Measurements from ENCODE around the gene CDC42BPA.

The CDC42BPA gene

GRCh38 chr1:227257964-227258363 lies 60.3 kb downstream of the CDC42BPA start:
- no peak overlapping the region for H3K4me2 ChIP-seq (ENCODE audit: insufficient read depth, low read length)
- H3K79me2 ChIP-seq (ENCODE audit: insufficient read depth, low read length): no peaks in the 10 kb centered on the region
- no peak overlapping the region for H2AFZ ChIP-seq (ENCODE audit: low read depth, low read length)
- H3K4me1 ChIP-seq (ENCODE audit: insufficient read depth, low read length): no peaks in the 10 kb centered on the region
- DNase-seq (no peak), ATAC-seq (ENCODE audit: insufficient read depth, low read depth) (no peak)
- no peak overlapping the region for H3K4me3 ChIP-seq (ENCODE audit: low read depth in 1 of 2, low read length in 2 of 2)
- H3K27me3 ChIP-seq (ENCODE audit: insufficient read depth, low read length, poor library complexity): peaks cover 3% of the 10 kb centered on the region
- H3K9ac ChIP-seq (ENCODE audit: low read depth, low read length): no peak overlapping the region
- H3K27ac ChIP-seq (ENCODE audit: low read length): no peak overlapping the region
- H4K20me1 ChIP-seq (ENCODE audit: insufficient read depth, low read length): no peaks in the 10 kb centered on the region
- TF ChIP-seq, protein P1, sequence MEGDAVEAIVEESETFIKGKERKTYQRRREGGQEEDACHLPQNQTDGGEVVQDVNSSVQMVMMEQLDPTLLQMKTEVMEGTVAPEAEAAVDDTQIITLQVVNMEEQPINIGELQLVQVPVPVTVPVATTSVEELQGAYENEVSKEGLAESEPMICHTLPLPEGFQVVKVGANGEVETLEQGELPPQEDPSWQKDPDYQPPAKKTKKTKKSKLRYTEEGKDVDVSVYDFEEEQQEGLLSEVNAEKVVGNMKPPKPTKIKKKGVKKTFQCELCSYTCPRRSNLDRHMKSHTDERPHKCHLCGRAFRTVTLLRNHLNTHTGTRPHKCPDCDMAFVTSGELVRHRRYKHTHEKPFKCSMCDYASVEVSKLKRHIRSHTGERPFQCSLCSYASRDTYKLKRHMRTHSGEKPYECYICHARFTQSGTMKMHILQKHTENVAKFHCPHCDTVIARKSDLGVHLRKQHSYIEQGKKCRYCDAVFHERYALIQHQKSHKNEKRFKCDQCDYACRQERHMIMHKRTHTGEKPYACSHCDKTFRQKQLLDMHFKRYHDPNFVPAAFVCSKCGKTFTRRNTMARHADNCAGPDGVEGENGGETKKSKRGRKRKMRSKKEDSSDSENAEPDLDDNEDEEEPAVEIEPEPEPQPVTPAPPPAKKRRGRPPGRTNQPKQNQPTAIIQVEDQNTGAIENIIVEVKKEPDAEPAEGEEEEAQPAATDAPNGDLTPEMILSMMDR (IDR thresholded peaks at IDR 0.05; ENCODE audit: borderline replicate concordance, extremely low read depth, low read length, poor library complexity, severe bottlenecking): no peak
- no peak for TF ChIP-seq EZH2 (IDR thresholded peaks at IDR 0.05; ENCODE audit: borderline replicate concordance, low read depth, low read length, severe bottlenecking)
- H3K9me3 ChIP-seq (ENCODE audit: insufficient read depth, low read length, severe bottlenecking): no peaks in the 10 kb centered on the region
- H3K36me3 ChIP-seq (ENCODE audit: insufficient read depth, low read length): no peaks in the 10 kb centered on the region

- Histone ChIP-seq H4K20me1 (ENCODE audit: insufficient read depth, low read length) (no peaks in the 10 kb centered on the region), H3K27me3 (ENCODE audit: insufficient read depth, low read length, poor library complexity) (no peaks in the 10 kb centered on the region), H3K9ac (ENCODE audit: low read depth, low read length) (no peak overlapping the region), H3K36me3 (ENCODE audit: insufficient read depth, low read length) (no peaks in the 10 kb centered on the region), H3K4me3 (ENCODE audit: low read depth in 1 of 2, low read length in 2 of 2) (no peak overlapping the region), H3K27ac (ENCODE audit: low read length) (no peak overlapping the region), H3K9me3 (ENCODE audit: insufficient read depth, low read length, severe bottlenecking) (no peaks in the 10 kb centered on the region), H3K4me2 (ENCODE audit: insufficient read depth, low read length) (no peak overlapping the region), H3K4me1 (ENCODE audit: insufficient read depth, low read length) (no peaks in the 10 kb centered on the region), H2AFZ (ENCODE audit: low read depth, low read length) (no peak overlapping the region), H3K79me2 (ENCODE audit: insufficient read depth, low read length) (no peaks in the 10 kb centered on the region)
- ATAC-seq (ENCODE audit: insufficient read depth, low read depth) (no peak), DNase-seq (no peak)
- TF ChIP-seq, protein P1 (IDR thresholded peaks at IDR 0.05; ENCODE audit: borderline replicate concordance, extremely low read depth, low read length, poor library complexity, severe bottlenecking): no peak
- no peak for TF ChIP-seq EZH2 (IDR thresholded peaks at IDR 0.05; ENCODE audit: borderline replicate concordance, low read depth, low read length, severe bottlenecking)
Measured at GRCh38 chr1:227255086-227255732, 63.1 kb downstream of the CDC42BPA start.

DNA sequence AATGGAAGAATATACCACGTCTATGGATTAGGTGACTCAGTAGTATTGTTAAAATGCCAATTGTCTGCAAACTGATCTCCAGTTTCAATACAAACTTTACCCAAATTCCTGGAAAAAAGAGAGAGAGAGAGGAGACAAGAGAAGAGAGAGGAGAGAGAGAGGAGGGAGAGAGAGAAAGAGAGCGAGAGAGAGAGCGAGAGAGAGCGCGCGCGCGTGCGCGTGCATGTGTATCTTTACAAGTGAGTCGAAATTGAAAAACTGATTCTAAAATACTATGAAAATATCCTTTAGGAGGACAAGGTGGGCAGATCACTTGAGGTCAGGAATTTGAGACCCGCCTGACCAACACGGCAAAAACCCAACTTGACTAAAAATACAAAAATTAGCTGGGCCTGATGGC lies 65.2 kb downstream of the CDC42BPA start:
- no peak overlapping the region for H2AFZ ChIP-seq (ENCODE audit: low read depth, low read length)
- H4K20me1 ChIP-seq (ENCODE audit: insufficient read depth, low read length): no peaks in the 10 kb centered on the region
- DNase-seq (no peak), ATAC-seq (ENCODE audit: insufficient read depth, low read depth) (no peak)
- no peaks in the 10 kb centered on the region for H3K36me3 ChIP-seq (ENCODE audit: insufficient read depth, low read length)
- H3K4me1 ChIP-seq (ENCODE audit: insufficient read depth, low read length): no peaks in the 10 kb centered on the region
- no peak for TF ChIP-seq EZH2 (IDR thresholded peaks at IDR 0.05; ENCODE audit: borderline replicate concordance, low read depth, low read length, severe bottlenecking)
- TF ChIP-seq, protein P1 (IDR thresholded peaks at IDR 0.05; ENCODE audit: borderline replicate concordance, extremely low read depth, low read length, poor library complexity, severe bottlenecking): no peak
- H3K4me3 ChIP-seq (ENCODE audit: low read depth in 1 of 2, low read length in 2 of 2): no peak overlapping the region
- H3K9ac ChIP-seq (ENCODE audit: low read depth, low read length): no peak overlapping the region
- no peaks in the 10 kb centered on the region for H3K9me3 ChIP-seq (ENCODE audit: insufficient read depth, low read length, severe bottlenecking)
- H3K4me2 ChIP-seq (ENCODE audit: insufficient read depth, low read length): no peak overlapping the region
- no peak overlapping the region for H3K27ac ChIP-seq (ENCODE audit: low read length)
- H3K27me3 ChIP-seq (ENCODE audit: insufficient read depth, low read length, poor library complexity): no peaks in the 10 kb centered on the region
- no peaks in the 10 kb centered on the region for H3K79me2 ChIP-seq (ENCODE audit: insufficient read depth, low read length)
